Measurements from ENCODE around the gene BEX3. TPM values are rescaled to one million over a fixed set of nuclear protein-coding genes. Genes with fewer than 3 reads are reported as not detected.

BEX3 gene
- total and polyA plus RNA-seq, 2 experiments from 2014 or later: 427 to 714 TPM

DNA sequence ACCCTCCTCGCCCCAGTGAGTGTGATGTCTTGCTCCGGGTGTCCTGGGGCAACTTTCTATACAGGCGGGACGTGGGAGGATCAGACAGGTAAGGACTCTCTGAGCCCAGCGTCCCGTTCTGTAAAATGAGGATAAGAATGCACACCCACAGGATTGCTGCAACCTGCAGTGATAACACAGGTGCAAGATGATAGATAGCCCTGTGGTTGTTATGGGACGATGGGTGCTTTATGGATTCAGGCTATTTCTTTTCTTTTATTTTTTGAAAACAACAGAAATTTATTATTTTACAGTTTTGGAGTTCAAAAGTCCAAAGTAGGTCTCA, 28.6 kb downstream of the BEX3 start:
- Histone ChIP-seq H3K27me3 (ENCODE audit: insufficient read depth) (peaks cover 26% of the 10 kb centered on the region; the same call in 1 of the 2 replicates), H3K4me2 (peak overlapping the region; percentile 85), H3F3A (replicated peaks; ENCODE audit: low read depth) (no peaks in the 10 kb centered on the region), H3K79me2 (replicated peaks; ENCODE audit: insufficient read depth) (0 out of 2 replicates have a peak, but pooled peaks cover 10% of the 10 kb centered on the region), H3K4me3 (peak overlapping the region; percentile 71), H3K4me1 (ENCODE audit: insufficient read depth) (no peaks in the 10 kb centered on the region; the same call in 1 of the 2 replicates), H3K27ac (ENCODE audit: low read depth) (no peak overlapping the region), H4K20me1 (replicated peaks; ENCODE audit: insufficient read depth) (no peaks in the 10 kb centered on the region), H2AFZ (peak overlapping the region; percentile 30; the same call in 1 of the 2 replicates), H3K9me2 (ENCODE audit: insufficient read depth) (peaks cover 9% of the 10 kb centered on the region; the same call in 1 of the 2 replicates), H3K36me3 (ENCODE audit: insufficient read depth) (no peaks in the 10 kb centered on the region)
- Mint-ChIP-seq H3K27me3 (ENCODE audit: insufficient read depth, low read depth, poor library complexity) (peaks cover 4% of the 10 kb centered on the region), H3K27ac (peak overlapping the region; percentile 89), H3K36me3 (ENCODE audit: low read depth) (peaks cover 4% of the 10 kb centered on the region; the same call in 2 of the 3 replicates), H3K4me1 (peaks cover 8% of the 10 kb centered on the region; the same call in 2 of the 3 replicates), H3K4me3 (peak overlapping the region; percentile 89), H3K9me3 (no peaks in the 10 kb centered on the region)
- no peak for DNase-seq (ENCODE audit: low spot score)
- peak; percentile 71 for ATAC-seq
- TF ChIP-seq STAT1 (IDR thresholded peaks at IDR 0.05; ENCODE audit: unreplicated experiment): no peak
- no peak for TF ChIP-seq JUNB (IDR thresholded peaks at IDR 0.05; ENCODE audit: unreplicated experiment)
- TF ChIP-seq ZNF114 (CRISPR knock-in tag; IDR thresholded peaks at IDR 0.05): no peak
- no peak for TF ChIP-seq CTCF (conservative IDR thresholded peaks at IDR 0.05; ENCODE audit: low read depth in 2 of 2)
- TF ChIP-seq, protein P1, sequence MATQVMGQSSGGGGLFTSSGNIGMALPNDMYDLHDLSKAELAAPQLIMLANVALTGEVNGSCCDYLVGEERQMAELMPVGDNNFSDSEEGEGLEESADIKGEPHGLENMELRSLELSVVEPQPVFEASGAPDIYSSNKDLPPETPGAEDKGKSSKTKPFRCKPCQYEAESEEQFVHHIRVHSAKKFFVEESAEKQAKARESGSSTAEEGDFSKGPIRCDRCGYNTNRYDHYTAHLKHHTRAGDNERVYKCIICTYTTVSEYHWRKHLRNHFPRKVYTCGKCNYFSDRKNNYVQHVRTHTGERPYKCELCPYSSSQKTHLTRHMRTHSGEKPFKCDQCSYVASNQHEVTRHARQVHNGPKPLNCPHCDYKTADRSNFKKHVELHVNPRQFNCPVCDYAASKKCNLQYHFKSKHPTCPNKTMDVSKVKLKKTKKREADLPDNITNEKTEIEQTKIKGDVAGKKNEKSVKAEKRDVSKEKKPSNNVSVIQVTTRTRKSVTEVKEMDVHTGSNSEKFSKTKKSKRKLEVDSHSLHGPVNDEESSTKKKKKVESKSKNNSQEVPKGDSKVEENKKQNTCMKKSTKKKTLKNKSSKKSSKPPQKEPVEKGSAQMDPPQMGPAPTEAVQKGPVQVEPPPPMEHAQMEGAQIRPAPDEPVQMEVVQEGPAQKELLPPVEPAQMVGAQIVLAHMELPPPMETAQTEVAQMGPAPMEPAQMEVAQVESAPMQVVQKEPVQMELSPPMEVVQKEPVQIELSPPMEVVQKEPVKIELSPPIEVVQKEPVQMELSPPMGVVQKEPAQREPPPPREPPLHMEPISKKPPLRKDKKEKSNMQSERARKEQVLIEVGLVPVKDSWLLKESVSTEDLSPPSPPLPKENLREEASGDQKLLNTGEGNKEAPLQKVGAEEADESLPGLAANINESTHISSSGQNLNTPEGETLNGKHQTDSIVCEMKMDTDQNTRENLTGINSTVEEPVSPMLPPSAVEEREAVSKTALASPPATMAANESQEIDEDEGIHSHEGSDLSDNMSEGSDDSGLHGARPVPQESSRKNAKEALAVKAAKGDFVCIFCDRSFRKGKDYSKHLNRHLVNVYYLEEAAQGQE (IDR thresholded peaks at IDR 0.05; ENCODE audit: unreplicated experiment): no peak
- TF ChIP-seq, protein P2, sequence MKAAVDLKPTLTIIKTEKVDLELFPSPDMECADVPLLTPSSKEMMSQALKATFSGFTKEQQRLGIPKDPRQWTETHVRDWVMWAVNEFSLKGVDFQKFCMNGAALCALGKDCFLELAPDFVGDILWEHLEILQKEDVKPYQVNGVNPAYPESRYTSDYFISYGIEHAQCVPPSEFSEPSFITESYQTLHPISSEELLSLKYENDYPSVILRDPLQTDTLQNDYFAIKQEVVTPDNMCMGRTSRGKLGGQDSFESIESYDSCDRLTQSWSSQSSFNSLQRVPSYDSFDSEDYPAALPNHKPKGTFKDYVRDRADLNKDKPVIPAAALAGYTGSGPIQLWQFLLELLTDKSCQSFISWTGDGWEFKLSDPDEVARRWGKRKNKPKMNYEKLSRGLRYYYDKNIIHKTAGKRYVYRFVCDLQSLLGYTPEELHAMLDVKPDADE (IDR thresholded peaks at IDR 0.05): no peak
- TF ChIP-seq EZH2phosphoT487 (IDR thresholded peaks at IDR 0.05; ENCODE audit: unreplicated experiment): no peak

- Histone ChIP-seq H3K79me2 (replicated peaks; ENCODE audit: insufficient read depth) (peaks cover 10% of the 10 kb centered on the region; the same call in 1 of the 2 replicates), H3K27me3 (ENCODE audit: insufficient read depth) (peaks cover 13% of the 10 kb centered on the region; the same call in 1 of the 2 replicates), H3K4me3 (no peak overlapping the region), H3K4me2 (no peak overlapping the region), H3K36me3 (ENCODE audit: insufficient read depth) (no peaks in the 10 kb centered on the region), H3K4me1 (ENCODE audit: insufficient read depth) (no peaks in the 10 kb centered on the region; the same call in 1 of the 2 replicates), H3K9me2 (ENCODE audit: insufficient read depth) (peaks cover 9% of the 10 kb centered on the region; the same call in 1 of the 2 replicates), H3F3A (replicated peaks; ENCODE audit: low read depth) (no peaks in the 10 kb centered on the region), H4K20me1 (replicated peaks; ENCODE audit: insufficient read depth) (no peaks in the 10 kb centered on the region), H3K27ac (ENCODE audit: low read depth) (no peak overlapping the region), H2AFZ (no peak overlapping the region)
- DNase-seq (ENCODE audit: low spot score): no peak
- Mint-ChIP-seq H3K36me3 (ENCODE audit: low read depth) (peaks cover 8% of the 10 kb centered on the region), H3K27ac (no peak overlapping the region), H3K9me3 (no peaks in the 10 kb centered on the region), H3K4me3 (peak overlapping the region; percentile 89; the same call in 2 of the 3 replicates), H3K4me1 (peaks cover 8% of the 10 kb centered on the region; the same call in 2 of the 3 replicates), H3K27me3 (ENCODE audit: insufficient read depth, low read depth, poor library complexity) (peaks cover 4% of the 10 kb centered on the region)
- no peak for ATAC-seq
- no peak for TF ChIP-seq STAT1 (IDR thresholded peaks at IDR 0.05; ENCODE audit: unreplicated experiment)
- TF ChIP-seq, protein P2 (IDR thresholded peaks at IDR 0.05): no peak
- TF ChIP-seq POLR2AphosphoS5 (IDR thresholded peaks at IDR 0.05; ENCODE audit: low read depth): no peak
- no peak for TF ChIP-seq NANOG (IDR thresholded peaks at IDR 0.05; ENCODE audit: borderline replicate concordance)
Observed at GRCh38 chrX:103406256-103406655, 29.9 kb downstream of the BEX3 start.

Measured in GM23338 (cell line).